GM23248 (cell line): ENCODE results near the gene DERA. TPM values are rescaled to one million over a fixed set of nuclear protein-coding genes. Genes with fewer than 3 reads are reported as not detected.
A peak's percentile ranks its signal among the peaks of the same experiment; 100 is the strongest.

Experiments used
- DNase-seq: peaks from one replicate; pipeline ENCODE4 v3.0.0-alpha.2; 2015
- H2AFZ ChIP-seq: fragments of 200-600 bp; sonication (generic); 2 replicates; pipeline ENCODE4 v1.6.1; 2016; ENCODE audit warnings: antibody characterized with exemption
- H3F3A ChIP-seq: fragments of 200-600 bp; sonication (generic); 2 replicates; pipeline ENCODE4 v1.6.1; 2016; ENCODE audit warnings: mild to moderate bottlenecking, antibody characterized with exemption, mixed run types; ENCODE audit not compliant: insufficient read depth
- H3K27ac ChIP-seq: fragments of 200-600 bp; sonication (generic); 2 replicates; pipeline ENCODE4 v1.5.1; 2016; ENCODE audit warnings: mild to moderate bottlenecking
- H3K27me3 ChIP-seq: fragments of 200-600 bp; sonication (generic); replicated peaks from 2 replicates; pipeline ENCODE4 v1.6.1; 2016; ENCODE audit warnings: mild to moderate bottlenecking; ENCODE audit not compliant: insufficient read depth
- H3K36me3 ChIP-seq: fragments of 200-600 bp; sonication (generic); 2 replicates; pipeline ENCODE4 v1.6.1; 2016; ENCODE audit warnings: low read depth, mild to moderate bottlenecking
- H3K4me1 ChIP-seq: fragments of 200-600 bp; sonication (generic); 2 replicates; pipeline ENCODE4 v1.6.1; 2016; ENCODE audit warnings: mild to moderate bottlenecking; ENCODE audit not compliant: insufficient read depth
- H3K4me2 ChIP-seq: fragments of 200-600 bp; sonication (generic); one replicate; pipeline ENCODE4 v1.6.1; 2016; ENCODE audit warnings: mild to moderate bottlenecking; ENCODE audit not compliant: unreplicated experiment
- H3K4me3 ChIP-seq: fragments of 200-600 bp; sonication (generic); 2 replicates; pipeline ENCODE4 v1.5.1; 2016; ENCODE audit warnings: mild to moderate bottlenecking
- H3K79me2 ChIP-seq: fragments of 200-600 bp; sonication (generic); 2 replicates; pipeline ENCODE4 v1.6.1; 2016; ENCODE audit warnings: mild to moderate bottlenecking; ENCODE audit not compliant: insufficient read depth
- H3K9ac ChIP-seq: fragments of 200-600 bp; sonication (generic); 2 replicates; pipeline ENCODE4 v1.6.1; 2016; ENCODE audit warnings: mild to moderate bottlenecking
- H3K9me2 ChIP-seq: fragments of 200-600 bp; sonication (generic); 2 replicates; pipeline ENCODE4 v1.6.1; 2016; ENCODE audit warnings: mixed run types, mild to moderate bottlenecking, moderate library complexity; ENCODE audit not compliant: insufficient read depth
- H3K9me3 ChIP-seq: fragments of 200-600 bp; sonication (generic); one replicate; pipeline ENCODE4 v1.6.1; 2017; ENCODE audit warnings: low read depth
- H4K20me1 ChIP-seq: fragments of 200-600 bp; sonication (generic); 2 replicates; pipeline ENCODE4 v1.6.0; 2016; ENCODE audit not compliant: insufficient read depth
- EZH2 ChIP-seq: fragments of 200-600 bp; sonication (generic); IDR thresholded peaks from 2 replicates; pipeline ENCODE4 v1.6.1; 2018; ENCODE audit warnings: antibody characterized with exemption, mild to moderate bottlenecking; ENCODE audit not compliant: insufficient read depth, poor library complexity, severe bottlenecking
- EZH2phosphoT487 ChIP-seq: fragments of 200-600 bp; sonication (generic); IDR thresholded peaks from 2 replicates; pipeline ENCODE4 v1.6.1; 2018; ENCODE audit warnings: antibody characterized with exemption, moderate library complexity, mild to moderate bottlenecking, low read depth; ENCODE audit not compliant: insufficient read depth
- WGBS, 2 experiments: methylation state at CpG; one replicate each; pipeline ENCODE4 v1.1.6; 2015 to 2017; ENCODE audit warnings: low lambda C conversion rate in 2 of 2, low coverage in 1 of 2; ENCODE audit errors: missing lambda C conversion rate in 2 of 2; 5-methylcytosine and 5-hydroxymethylcytosine counted together
- in situ Hi-C: fragments of 300-500 bp; cut with MboI; formaldehyde crosslinking; loops from 2 replicates; pipeline ENCODE4 v1.15.0; 2020
- polyA plus RNA-seq: library from polyadenylated mRNA; unstranded; fragments of >200 nt; fragmentation: Nextera tagmentation; extraction: Ambion mirVana; gene quantifications from 2 replicates; pipeline ENCODE4 v1.2.1, GENCODE V29; 2016
- total RNA-seq: library from RNA; depleted of rRNA; stranded (reverse); fragments of >200 nt; shearing (Covaris generic); gene quantifications from 2 replicates; pipeline ENCODE4 v1.2.3, GENCODE V29; 2014

DERA gene
- total and polyA plus RNA-seq, 2 experiments from 2014 or later = 47.3 to 70.5 TPM

DNA sequence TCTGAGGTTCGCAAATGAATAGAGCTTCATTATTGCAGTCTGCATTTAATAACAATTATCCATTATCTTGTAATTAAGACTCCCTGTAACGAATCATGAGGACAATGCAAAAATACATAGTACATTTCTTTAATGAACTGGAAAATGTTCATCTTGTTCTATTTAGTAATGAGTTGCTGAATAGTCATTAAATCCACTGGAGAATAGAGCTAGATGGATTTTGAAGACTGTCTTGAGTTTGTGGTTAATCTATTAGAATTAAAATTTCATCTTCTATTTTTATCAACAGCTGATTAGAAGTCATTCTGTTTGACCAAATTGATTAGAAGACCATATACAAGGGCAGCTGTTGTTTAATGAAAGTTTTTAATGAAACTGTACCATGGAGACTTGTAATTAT, 107.2 kb downstream of the DERA start:
- no peaks in the 10 kb centered on the region for H3K9me3 ChIP-seq
- no peaks in the 10 kb centered on the region for H3K27me3 ChIP-seq
- in situ Hi-C loops = no loop called here
- H3K9me2 ChIP-seq = no peaks in the 10 kb centered on the region
- TF ChIP-seq EZH2 (no peak), EZH2phosphoT487 (no peak)
- no peak for DNase-seq
- no peaks in the 10 kb centered on the region for H3K36me3 ChIP-seq
- H3K4me3 ChIP-seq = no peak overlapping the region
- H3F3A ChIP-seq = no peaks in the 10 kb centered on the region
- no peak overlapping the region for H3K4me2 ChIP-seq
- H3K79me2 ChIP-seq = no peaks in the 10 kb centered on the region
- H3K4me1 ChIP-seq = peaks cover 12% of the 10 kb centered on the region
- no peak overlapping the region for H3K27ac ChIP-seq
- no peak overlapping the region for H2AFZ ChIP-seq
- 96 to 100% methylated on average over 2 of the region's 2 CpGs for WGBS, 2 experiments
- H4K20me1 ChIP-seq = no peaks in the 10 kb centered on the region
- no peak overlapping the region for H3K9ac ChIP-seq

- Histone ChIP-seq H3K9me3 (no peaks in the 10 kb centered on the region), H3K27ac (peak overlapping the region; percentile 14), H3K9ac (no peak overlapping the region), H4K20me1 (no peaks in the 10 kb centered on the region), H3K36me3 (no peaks in the 10 kb centered on the region), H3K4me3 (no peak overlapping the region), H3F3A (no peaks in the 10 kb centered on the region), H3K27me3 (no peaks in the 10 kb centered on the region), H2AFZ (no peak overlapping the region), H3K4me1 (peaks cover 12% of the 10 kb centered on the region), H3K4me2 (peak overlapping the region; percentile 52), H3K79me2 (no peaks in the 10 kb centered on the region), H3K9me2 (no peaks in the 10 kb centered on the region)
- in situ Hi-C loops = no loop called here
- peak; percentile 12 for DNase-seq
- TF ChIP-seq EZH2 = no peak
These were observed 108.0 kb downstream of the DERA start for GRCh38 chr12:16019136-16019535.

DNA sequence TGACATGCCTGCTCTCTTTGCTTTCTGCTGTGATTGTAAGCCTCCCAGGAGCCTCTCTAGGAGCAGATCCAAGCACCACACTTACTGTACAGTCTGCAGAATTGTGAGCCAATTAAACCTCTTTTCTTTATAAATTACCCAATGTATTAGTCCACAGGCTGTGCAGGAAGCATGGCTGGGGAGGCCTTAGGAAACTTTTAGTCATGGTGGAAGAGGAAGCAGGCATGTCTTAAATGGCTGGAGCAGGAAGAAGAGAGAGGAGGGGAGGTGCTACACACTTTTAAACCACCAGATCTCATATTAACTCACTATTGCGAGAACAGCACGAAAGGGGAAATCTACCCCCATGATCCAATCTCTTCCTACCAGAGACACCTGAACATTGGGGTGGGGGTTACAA, 108.9 kb downstream of the DERA start:
- Histone ChIP-seq H2AFZ (no peak overlapping the region), H3F3A (no peaks in the 10 kb centered on the region), H3K9me3 (no peaks in the 10 kb centered on the region), H4K20me1 (no peaks in the 10 kb centered on the region), H3K27ac (no peak overlapping the region), H3K4me3 (no peak overlapping the region), H3K9me2 (no peaks in the 10 kb centered on the region), H3K79me2 (no peaks in the 10 kb centered on the region), H3K27me3 (no peaks in the 10 kb centered on the region), H3K4me2 (no peak overlapping the region), H3K4me1 (peaks cover 12% of the 10 kb centered on the region), H3K36me3 (no peaks in the 10 kb centered on the region), H3K9ac (no peak overlapping the region)
- in situ Hi-C loops = no loop called here
- WGBS, 2 experiments = 98 to 100% methylated on average over 2 of the region's 2 CpGs
- DNase-seq = peak; percentile 14
- TF ChIP-seq EZH2 = no peak
- no peak for TF ChIP-seq EZH2phosphoT487

DNA sequence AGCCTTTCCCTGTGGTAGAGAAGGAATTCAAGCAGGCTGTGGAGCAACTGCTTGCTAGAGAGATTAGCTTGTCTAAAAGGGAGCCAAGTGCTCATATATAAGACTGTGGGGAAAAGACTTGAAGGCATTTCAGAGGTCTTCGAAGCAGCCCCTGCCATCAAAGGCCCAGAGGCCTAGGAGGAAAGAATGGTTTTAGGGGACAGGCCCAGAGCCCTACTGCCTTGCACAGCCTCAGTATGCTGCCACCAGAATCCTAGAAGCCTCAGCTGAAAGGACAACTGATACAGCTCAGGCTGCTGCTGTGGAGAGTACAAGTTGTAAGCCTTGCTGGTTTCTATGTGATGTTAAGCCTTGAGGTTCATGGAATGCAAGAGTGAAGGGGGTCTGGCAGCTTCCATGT, 109.9 kb downstream of the DERA start:
- no peak for DNase-seq
- 90 to 100% methylated on average over 1 of the region's 1 CpG for WGBS, 2 experiments
- in situ Hi-C loops = no loop called here

DNA sequence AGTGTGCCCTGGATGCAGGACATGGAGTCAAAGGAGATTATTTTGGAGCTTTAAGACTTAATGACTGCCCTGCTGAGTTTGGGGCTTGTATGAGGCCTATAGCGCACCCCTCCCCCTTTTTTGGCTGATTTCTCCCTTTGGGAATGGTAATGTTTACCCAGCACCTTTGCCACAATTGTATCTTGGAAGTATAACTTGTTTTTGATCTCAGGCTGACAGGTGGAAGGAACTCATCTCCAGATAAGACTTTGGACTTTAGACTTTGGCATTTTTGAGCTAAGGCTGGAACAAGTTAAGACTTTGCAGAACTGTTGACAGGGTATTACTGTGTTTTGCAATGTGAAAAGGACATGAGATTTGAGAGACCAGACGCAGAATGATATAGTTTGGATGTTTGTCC, 110.5 kb downstream of the DERA start:
- DNase-seq = no peak
- no peaks in the 10 kb centered on the region for H3K27me3 ChIP-seq
- peaks cover 13% of the 10 kb centered on the region for H3K4me1 ChIP-seq
- H3K9me2 ChIP-seq = no peaks in the 10 kb centered on the region
- H3K36me3 ChIP-seq = no peaks in the 10 kb centered on the region
- no peak overlapping the region for H3K9ac ChIP-seq
- in situ Hi-C loops = no loop called here
- no peak overlapping the region for H3K4me3 ChIP-seq
- H3F3A ChIP-seq = peaks cover 2% of the 10 kb centered on the region; the same call in 1 of the 2 replicates
- no peaks in the 10 kb centered on the region for H3K9me3 ChIP-seq
- TF ChIP-seq EZH2 (no peak), EZH2phosphoT487 (no peak)
- H3K79me2 ChIP-seq = no peaks in the 10 kb centered on the region
- H3K4me2 ChIP-seq = no peak overlapping the region
- WGBS, 2 experiments = 96 to 98% methylated on average over 2 of the region's 2 CpGs
- no peaks in the 10 kb centered on the region for H4K20me1 ChIP-seq
- no peak overlapping the region for H2AFZ ChIP-seq
- no peak overlapping the region for H3K27ac ChIP-seq

More for the DNA sequence above, 109.9 kb downstream of the DERA start:
- Histone ChIP-seq H3K9me3 (no peaks in the 10 kb centered on the region), H4K20me1 (no peaks in the 10 kb centered on the region), H3K9me2 (no peaks in the 10 kb centered on the region), H3K27ac (no peak overlapping the region), H3K9ac (no peak overlapping the region), H3K4me3 (no peak overlapping the region), H3K4me2 (no peak overlapping the region), H3K79me2 (no peaks in the 10 kb centered on the region), H3K4me1 (peaks cover 12% of the 10 kb centered on the region), H2AFZ (no peak overlapping the region), H3K27me3 (no peaks in the 10 kb centered on the region), H3K36me3 (no peaks in the 10 kb centered on the region), H3F3A (no peaks in the 10 kb centered on the region)
- no peak for TF ChIP-seq EZH2
